ENCODE data around the gene ATXN1.

DNA sequence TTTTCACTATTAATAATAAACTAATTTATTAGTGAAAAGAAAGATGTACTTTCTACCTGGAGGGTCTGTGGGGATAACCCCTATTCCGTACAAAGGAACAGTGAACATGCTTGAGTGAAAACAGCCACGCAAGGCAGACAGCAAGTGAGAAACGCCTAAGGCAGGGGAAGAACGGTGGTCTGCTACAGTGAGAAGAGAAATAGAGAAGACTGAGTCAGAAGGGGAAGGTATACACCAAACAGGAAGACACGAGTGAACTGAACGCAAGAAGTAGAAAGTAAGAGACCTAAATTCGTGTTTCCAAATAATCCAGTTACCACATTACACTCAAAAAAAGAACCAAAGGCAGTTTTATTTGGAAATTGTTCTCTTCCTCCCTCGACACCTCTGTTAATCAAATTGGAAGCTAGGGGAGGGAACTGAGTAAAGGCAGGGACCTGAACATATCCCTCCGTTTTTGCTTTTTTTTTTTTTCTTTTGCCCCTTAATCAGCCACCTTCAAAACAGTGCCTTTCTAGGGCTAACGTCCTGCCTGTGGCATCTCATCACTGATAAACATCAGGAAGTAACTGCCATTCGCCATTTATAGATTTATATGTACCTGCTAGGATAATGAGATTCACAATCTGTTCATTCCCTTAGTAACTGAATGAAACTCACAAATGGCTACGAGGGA, 48.9 kb downstream of the ATXN1 start:
- no peak; the same call in 1 of the 2 replicates for TF ChIP-seq POLR2AphosphoS5 (IDR thresholded peaks at IDR 0.05; ENCODE audit: low read depth, low read length)
- TF ChIP-seq, protein P1, sequence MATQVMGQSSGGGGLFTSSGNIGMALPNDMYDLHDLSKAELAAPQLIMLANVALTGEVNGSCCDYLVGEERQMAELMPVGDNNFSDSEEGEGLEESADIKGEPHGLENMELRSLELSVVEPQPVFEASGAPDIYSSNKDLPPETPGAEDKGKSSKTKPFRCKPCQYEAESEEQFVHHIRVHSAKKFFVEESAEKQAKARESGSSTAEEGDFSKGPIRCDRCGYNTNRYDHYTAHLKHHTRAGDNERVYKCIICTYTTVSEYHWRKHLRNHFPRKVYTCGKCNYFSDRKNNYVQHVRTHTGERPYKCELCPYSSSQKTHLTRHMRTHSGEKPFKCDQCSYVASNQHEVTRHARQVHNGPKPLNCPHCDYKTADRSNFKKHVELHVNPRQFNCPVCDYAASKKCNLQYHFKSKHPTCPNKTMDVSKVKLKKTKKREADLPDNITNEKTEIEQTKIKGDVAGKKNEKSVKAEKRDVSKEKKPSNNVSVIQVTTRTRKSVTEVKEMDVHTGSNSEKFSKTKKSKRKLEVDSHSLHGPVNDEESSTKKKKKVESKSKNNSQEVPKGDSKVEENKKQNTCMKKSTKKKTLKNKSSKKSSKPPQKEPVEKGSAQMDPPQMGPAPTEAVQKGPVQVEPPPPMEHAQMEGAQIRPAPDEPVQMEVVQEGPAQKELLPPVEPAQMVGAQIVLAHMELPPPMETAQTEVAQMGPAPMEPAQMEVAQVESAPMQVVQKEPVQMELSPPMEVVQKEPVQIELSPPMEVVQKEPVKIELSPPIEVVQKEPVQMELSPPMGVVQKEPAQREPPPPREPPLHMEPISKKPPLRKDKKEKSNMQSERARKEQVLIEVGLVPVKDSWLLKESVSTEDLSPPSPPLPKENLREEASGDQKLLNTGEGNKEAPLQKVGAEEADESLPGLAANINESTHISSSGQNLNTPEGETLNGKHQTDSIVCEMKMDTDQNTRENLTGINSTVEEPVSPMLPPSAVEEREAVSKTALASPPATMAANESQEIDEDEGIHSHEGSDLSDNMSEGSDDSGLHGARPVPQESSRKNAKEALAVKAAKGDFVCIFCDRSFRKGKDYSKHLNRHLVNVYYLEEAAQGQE (IDR thresholded peaks at IDR 0.05; ENCODE audit: low read depth, low read length): no peak
- no peak for TF ChIP-seq MEF2A (IDR thresholded peaks at IDR 0.05; ENCODE audit: borderline replicate concordance, low read depth)
- TF ChIP-seq, protein P2, sequence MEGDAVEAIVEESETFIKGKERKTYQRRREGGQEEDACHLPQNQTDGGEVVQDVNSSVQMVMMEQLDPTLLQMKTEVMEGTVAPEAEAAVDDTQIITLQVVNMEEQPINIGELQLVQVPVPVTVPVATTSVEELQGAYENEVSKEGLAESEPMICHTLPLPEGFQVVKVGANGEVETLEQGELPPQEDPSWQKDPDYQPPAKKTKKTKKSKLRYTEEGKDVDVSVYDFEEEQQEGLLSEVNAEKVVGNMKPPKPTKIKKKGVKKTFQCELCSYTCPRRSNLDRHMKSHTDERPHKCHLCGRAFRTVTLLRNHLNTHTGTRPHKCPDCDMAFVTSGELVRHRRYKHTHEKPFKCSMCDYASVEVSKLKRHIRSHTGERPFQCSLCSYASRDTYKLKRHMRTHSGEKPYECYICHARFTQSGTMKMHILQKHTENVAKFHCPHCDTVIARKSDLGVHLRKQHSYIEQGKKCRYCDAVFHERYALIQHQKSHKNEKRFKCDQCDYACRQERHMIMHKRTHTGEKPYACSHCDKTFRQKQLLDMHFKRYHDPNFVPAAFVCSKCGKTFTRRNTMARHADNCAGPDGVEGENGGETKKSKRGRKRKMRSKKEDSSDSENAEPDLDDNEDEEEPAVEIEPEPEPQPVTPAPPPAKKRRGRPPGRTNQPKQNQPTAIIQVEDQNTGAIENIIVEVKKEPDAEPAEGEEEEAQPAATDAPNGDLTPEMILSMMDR (IDR thresholded peaks at IDR 0.05): no peak
- TF ChIP-seq NRF1 (IDR thresholded peaks at IDR 0.05; ENCODE audit: low read depth, low read length): no peak

Data from SK-N-SH (cell line).